DND-41 (cell line): ENCODE data around the gene MEIOC.
"Not testable (repeated sequence)": the region's sequence is repeated elsewhere in the genome, so short reads cannot be mapped to it uniquely, and the experiment has no call there.

ENCODE experiments used
- ATAC-seq: fragments of 200-7000 bp; cut with Tn5 transposase; 3 replicates; pipeline ENCODE4 v1.9.1; 2021; ENCODE audit warnings: low read depth; ENCODE audit not compliant: insufficient read depth
- DNase-seq: peaks from one replicate; pipeline ENCODE4 v3.0.0-alpha.2; 2020
- H2AFZ ChIP-seq: 2 replicates; pipeline ENCODE4 v1.6.0; 2012; ENCODE audit warnings: low read depth, low read length
- H3K27ac ChIP-seq: 2 replicates; pipeline ENCODE4 v1.5.1; 2012; ENCODE audit warnings: low read length, inconsistent platforms
- H3K27me3 ChIP-seq: fragments of 200-600 bp; sonication (generic); 2 replicates; pipeline ENCODE4 v1.6.0; 2012; ENCODE audit warnings: low read length, mild to moderate bottlenecking, inconsistent platforms; ENCODE audit not compliant: insufficient read depth, poor library complexity
- H3K36me3 ChIP-seq: 2 replicates; pipeline ENCODE4 v1.5.1; 2012; ENCODE audit warnings: low read length, inconsistent platforms; ENCODE audit not compliant: insufficient read depth
- H3K4me1 ChIP-seq: 2 replicates; pipeline ENCODE4 v1.5.1; 2012; ENCODE audit warnings: mild to moderate bottlenecking, low read length; ENCODE audit not compliant: insufficient read depth
- H3K4me2 ChIP-seq: 2 replicates; pipeline ENCODE4 v1.6.0; 2012; ENCODE audit warnings: mild to moderate bottlenecking, moderate library complexity, low read length, inconsistent platforms; ENCODE audit not compliant: insufficient read depth
- H3K4me3 ChIP-seq, 2 experiments: fragments of 200-600 bp in 1 of 2; shearing (Covaris generic) in 1 of 2; 2 replicates each; pipeline ENCODE4 v1.5.1; 2012 to 2016; ENCODE audit warnings: inconsistent platforms in 2 of 2, low read length in 2 of 2, mild to moderate bottlenecking in 2 of 2, low read depth in 1 of 2, moderate library complexity in 1 of 2
- H3K79me2 ChIP-seq: 2 replicates; pipeline ENCODE4 v1.6.0; 2012; ENCODE audit warnings: low read length, inconsistent platforms; ENCODE audit not compliant: insufficient read depth
- H3K9ac ChIP-seq: 2 replicates; pipeline ENCODE4 v1.6.0; 2012; ENCODE audit warnings: low read depth, mild to moderate bottlenecking, inconsistent platforms, low read length, moderate library complexity
- H3K9me3 ChIP-seq: 2 replicates; pipeline ENCODE4 v1.5.1; 2012; ENCODE audit warnings: low read length, moderate library complexity, mild to moderate bottlenecking, inconsistent platforms; ENCODE audit not compliant: insufficient read depth, severe bottlenecking
- H4K20me1 ChIP-seq: 2 replicates; pipeline ENCODE4 v1.6.0; 2012; ENCODE audit warnings: low read length; ENCODE audit not compliant: insufficient read depth
- CTCF ChIP-seq: IDR thresholded peaks from 2 replicates; pipeline ENCODE4 v1.5.1; 2012; ENCODE audit warnings: borderline replicate concordance, low read length, moderate library complexity, mild to moderate bottlenecking; ENCODE audit not compliant: poor library complexity, severe bottlenecking; ENCODE audit errors: extremely low read depth
- EZH2 ChIP-seq: IDR thresholded peaks from 3 replicates; pipeline ENCODE4 v1.6.1; 2012; ENCODE audit warnings: borderline replicate concordance, low read depth, mild to moderate bottlenecking, moderate library complexity, low read length, inconsistent platforms; ENCODE audit not compliant: severe bottlenecking

Gene MEIOC

DNA sequence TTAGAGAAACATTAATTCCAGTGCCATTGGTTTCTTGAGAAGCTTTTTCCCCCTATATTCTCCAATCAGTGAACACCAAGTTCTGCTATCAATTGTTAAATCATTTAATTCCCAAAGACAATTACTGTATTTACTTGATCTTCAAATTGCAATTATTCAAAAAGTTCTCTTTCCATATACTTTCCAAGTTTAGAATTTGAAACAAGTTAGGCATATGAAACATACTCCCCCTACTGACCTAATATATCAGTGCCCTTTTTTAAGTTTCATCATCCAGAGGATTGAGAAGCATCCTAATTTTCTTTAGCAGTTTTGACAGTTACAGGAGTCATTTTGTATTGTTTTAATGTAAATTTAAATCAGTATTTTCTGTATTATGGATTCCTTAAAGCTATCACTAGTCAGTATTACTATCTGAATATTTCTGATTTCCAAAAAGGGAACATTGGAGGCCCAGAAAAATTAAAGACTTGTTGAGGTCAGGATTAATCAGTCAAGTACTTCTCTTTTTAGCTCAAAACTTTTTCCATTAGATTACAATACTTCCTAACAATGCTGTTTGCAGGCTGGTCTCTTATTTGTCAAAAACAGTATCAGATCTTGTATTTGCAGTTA is 16.3 kb downstream of the MEIOC start:
- DNase-seq: no peak
- Histone ChIP-seq H3K9ac (no peak overlapping the region), H3K4me3 (no peak overlapping the region), H4K20me1 (no peaks in the 10 kb centered on the region), H3K27me3 (no peaks in the 10 kb centered on the region), H3K79me2 (no peaks in the 10 kb centered on the region), H3K4me2 (no peak overlapping the region), H3K9me3 (no peaks in the 10 kb centered on the region), H3K27ac (no peak overlapping the region), H3K36me3 (no peaks in the 10 kb centered on the region), H3K4me1 (no peaks in the 10 kb centered on the region), H2AFZ (no peak overlapping the region)
- ATAC-seq: no peak
- TF ChIP-seq EZH2: no peak
- peak; percentile 71 for TF ChIP-seq CTCF

GRCh38 chr17:44673893-44674292 is 17.6 kb downstream of the MEIOC start:
- DNase-seq: no peak
- no peaks in the 10 kb centered on the region for H3K27me3 ChIP-seq
- H3K79me2 ChIP-seq: no peaks in the 10 kb centered on the region
- H3K9me3 ChIP-seq: no peaks in the 10 kb centered on the region
- ATAC-seq: no peak
- no peak for TF ChIP-seq EZH2
- TF ChIP-seq CTCF: no peak
- H3K9ac ChIP-seq: no peak overlapping the region
- no peak overlapping the region for H2AFZ ChIP-seq
- no peak overlapping the region for H3K4me2 ChIP-seq
- H3K36me3 ChIP-seq: peaks cover 5% of the 10 kb centered on the region; the same call in 1 of the 2 replicates
- H3K4me1 ChIP-seq: no peaks in the 10 kb centered on the region
- no peak overlapping the region for H3K27ac ChIP-seq
- no peaks in the 10 kb centered on the region for H4K20me1 ChIP-seq
- H3K4me3 ChIP-seq: no peak overlapping the region

DNA sequence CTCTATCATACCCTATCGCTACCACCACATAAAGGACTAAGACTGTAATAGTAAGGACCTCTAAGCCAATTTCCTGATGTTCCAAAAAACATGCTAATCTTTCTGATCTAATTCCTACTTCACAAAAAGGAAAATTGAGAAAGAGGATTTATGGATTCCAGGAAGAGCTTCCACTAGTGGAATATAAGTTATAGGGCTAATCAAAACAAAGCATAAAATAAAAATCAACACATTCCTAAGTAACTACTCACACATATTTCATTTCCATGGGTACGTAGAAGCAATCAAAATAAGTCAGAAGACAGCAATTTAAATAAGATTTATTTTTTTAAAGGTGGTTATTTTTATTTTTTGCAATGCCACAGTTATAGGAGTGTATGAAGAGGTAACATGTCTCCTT is 20.9 kb downstream of the MEIOC start:
- H2AFZ ChIP-seq: no peak overlapping the region
- no peak overlapping the region for H3K4me3 ChIP-seq
- ATAC-seq: no peak
- H4K20me1 ChIP-seq: no peaks in the 10 kb centered on the region
- H3K27ac ChIP-seq: no peak overlapping the region
- no peaks in the 10 kb centered on the region for H3K27me3 ChIP-seq
- H3K4me2 ChIP-seq: no peak overlapping the region
- TF ChIP-seq EZH2: no peak
- no peak for TF ChIP-seq CTCF
- H3K9ac ChIP-seq: no peak overlapping the region
- no peaks in the 10 kb centered on the region for H3K9me3 ChIP-seq
- peaks cover 22% of the 10 kb centered on the region for H3K36me3 ChIP-seq
- no peaks in the 10 kb centered on the region for H3K4me1 ChIP-seq
- H3K79me2 ChIP-seq: no peaks in the 10 kb centered on the region
- no peak for DNase-seq

DNA sequence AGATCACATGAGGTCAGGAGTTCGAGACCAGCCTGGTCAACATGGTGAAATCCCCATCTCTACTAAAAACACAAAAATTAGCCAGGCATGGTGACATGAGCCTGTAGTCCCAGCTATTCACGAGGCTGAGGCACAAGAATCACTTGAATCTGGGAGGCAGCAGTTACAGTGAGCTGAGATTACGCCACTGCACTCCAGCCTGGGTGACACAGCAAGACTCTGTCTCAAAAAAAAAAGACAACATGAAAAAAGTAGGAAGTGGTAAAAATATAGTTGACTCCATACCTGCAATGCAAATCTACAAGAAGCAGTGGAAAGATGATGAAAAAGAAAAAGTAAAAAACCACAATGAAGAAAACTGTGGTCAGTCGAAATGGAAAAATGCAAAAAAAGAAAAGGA is 27.0 kb downstream of the MEIOC start:
- not testable (repeated sequence) for ATAC-seq, H3K9ac ChIP-seq, H3K4me3 ChIP-seq, H2AFZ ChIP-seq, H3K9me3 ChIP-seq, H4K20me1 ChIP-seq, H3K27me3 ChIP-seq, H3K4me2 ChIP-seq, DNase-seq, H3K4me1 ChIP-seq, H3K27ac ChIP-seq
- Histone ChIP-seq H3K36me3 (peaks cover 47% of the 10 kb centered on the region), H3K79me2 (peaks cover 29% of the 10 kb centered on the region)
